DMS 273 (cell line): Measurements from ENCODE around the gene UBAP1L.
"Not testable (repeated sequence)": the region's sequence is repeated elsewhere in the genome, so short reads cannot be mapped to it uniquely, and the experiment has no call there.

Experiments used
- DNase-seq: peaks from one replicate; lab custom pipeline; 2025; ENCODE audit not compliant: unreplicated experiment; lab: John Stamatoyannopoulos, UW

The UBAP1L gene

DNA sequence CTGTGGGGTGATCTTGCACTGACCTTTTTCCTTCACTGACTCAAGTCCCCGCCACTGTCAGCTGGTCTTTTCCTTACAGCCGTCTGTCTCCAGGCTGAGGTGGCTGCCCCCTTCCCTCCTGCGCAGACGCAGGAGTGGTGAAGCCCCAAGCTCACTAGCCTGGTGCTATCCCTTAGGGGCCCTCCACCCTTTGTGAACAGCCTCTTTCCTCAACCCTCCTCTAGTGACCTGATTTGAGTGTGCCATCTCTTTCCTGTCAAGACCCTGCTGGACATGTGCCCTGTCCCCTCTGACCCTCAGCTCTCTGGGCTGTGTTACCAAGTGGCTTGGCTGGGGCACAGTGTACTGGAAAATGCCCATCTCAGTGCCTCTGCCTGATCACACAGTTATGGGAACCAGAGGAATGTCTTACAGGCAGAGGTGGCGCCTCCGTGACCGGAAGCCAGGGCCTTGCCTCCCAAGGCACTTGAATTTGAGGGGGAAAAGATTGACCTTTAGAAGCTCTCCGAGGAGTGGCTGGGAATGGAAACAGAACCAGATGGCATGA, 29.7 kb downstream of the UBAP1L start:
- no peak for DNase-seq

DNA sequence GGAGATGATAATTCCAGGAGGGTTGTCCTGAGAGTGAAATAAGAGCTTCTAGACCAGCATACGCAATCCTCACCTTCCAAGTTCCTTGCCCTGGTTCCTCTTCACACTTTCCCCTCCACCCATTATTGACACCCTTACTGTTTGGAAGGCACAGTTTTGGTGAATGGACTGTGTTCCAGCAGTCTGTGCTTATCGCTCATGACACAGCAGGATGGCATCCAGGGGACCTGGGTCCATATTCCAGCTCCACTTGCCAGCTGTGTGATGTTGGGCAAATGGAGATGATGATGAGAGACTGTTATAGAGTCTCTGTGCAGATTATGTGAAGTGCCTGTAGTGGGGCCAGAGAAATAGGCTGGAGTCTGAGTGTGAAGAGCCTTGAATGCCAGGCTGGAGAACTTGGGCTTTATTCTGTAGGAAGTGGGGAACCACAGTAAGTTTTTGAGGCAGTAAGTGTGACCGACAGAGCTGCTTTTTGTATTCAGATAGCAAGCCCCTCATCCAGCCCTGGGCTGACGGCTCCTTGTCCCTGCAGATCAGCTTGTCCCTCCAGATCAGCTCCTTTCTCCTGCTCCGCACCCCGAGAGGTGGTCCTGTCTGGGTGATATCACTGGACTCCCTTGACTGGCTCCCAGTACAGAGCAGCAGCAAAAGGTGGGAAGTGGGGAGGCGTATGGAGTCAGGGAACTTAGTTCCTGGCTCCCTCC, 30.3 kb downstream of the UBAP1L start:
- DNase-seq = no peak

- DNase-seq = no peak
Measured at GRCh38 chr15:65083262-65083701, 31.7 kb downstream of the UBAP1L start.

DNA sequence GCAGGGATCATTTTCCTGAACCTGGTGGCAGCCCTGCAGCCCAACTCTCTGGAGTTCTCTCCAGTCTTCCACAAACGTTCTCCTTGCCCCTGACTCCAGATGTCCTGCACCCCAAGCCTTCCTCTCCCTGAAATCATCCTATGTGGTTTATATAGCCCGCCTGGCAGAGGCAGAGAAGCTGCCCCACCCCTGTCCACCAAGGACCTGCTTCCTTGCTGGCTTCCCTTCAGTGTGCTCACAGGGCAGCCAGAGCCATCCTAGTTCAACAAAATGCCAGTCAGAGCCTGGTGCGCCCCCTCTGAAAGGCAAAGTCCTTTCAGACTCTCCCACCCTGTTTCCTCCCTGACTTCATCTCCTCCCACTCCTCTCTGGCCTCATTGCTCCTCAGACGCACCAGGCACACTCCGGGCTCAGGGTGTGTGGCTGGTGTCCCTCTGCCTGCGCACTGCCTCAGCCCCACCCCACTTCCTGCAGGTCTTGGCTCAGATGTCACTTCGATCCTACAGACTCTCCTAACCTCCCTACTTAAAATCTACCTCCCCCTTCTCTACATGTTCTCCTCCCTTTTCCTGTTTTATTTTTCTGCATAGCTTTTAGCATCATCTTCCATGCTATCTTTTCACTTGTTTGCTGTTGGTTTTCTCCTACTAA, 32.6 kb downstream of the UBAP1L start:
- no peak for DNase-seq

DNA sequence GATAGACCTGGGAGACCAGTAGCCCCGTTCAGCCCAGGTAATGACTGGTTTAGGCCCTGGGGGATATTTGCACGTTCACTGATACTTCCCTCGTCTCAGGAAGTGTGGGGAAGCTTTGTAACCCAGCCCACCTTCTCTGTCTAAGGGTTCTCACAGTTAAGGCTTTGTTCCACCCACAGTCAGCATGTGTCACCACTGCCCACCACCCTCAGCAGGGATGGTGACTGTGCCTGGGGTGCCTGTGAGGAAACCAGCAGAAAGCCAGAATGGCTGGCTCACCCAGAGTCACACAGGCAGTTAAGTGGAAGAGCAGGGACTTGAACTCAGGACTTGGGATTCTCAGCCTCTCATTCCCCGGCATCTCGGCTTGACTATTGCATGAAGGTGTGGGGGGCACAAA, 33.2 kb downstream of the UBAP1L start:
- DNase-seq = no peak

- DNase-seq = no peak
Measured at GRCh38 chr15:65081270-65081669, 33.7 kb downstream of the UBAP1L start.

- DNase-seq = no peak
Measured at GRCh38 chr15:65079580-65079979, 35.4 kb downstream of the UBAP1L start.

- DNase-seq = no peak
Measured at GRCh38 chr15:65077981-65078352, 37.0 kb downstream of the UBAP1L start.

GRCh38 chr15:65077291-65077980, 37.6 kb downstream of the UBAP1L start:
- DNase-seq = no peak

GRCh38 chr15:65076486-65077290, 38.3 kb downstream of the UBAP1L start, which contains the start of gene KBTBD13:
TSS of gene KBTBD13 (plus strand) at chr15:65076746. CDS start at chr15:65076816, 70 bp downstream.
- DNase-seq = no peak

- not testable (repeated sequence) for DNase-seq
Measured at GRCh38 chr15:65075607-65076395, 39.2 kb downstream of the UBAP1L start.

DNA sequence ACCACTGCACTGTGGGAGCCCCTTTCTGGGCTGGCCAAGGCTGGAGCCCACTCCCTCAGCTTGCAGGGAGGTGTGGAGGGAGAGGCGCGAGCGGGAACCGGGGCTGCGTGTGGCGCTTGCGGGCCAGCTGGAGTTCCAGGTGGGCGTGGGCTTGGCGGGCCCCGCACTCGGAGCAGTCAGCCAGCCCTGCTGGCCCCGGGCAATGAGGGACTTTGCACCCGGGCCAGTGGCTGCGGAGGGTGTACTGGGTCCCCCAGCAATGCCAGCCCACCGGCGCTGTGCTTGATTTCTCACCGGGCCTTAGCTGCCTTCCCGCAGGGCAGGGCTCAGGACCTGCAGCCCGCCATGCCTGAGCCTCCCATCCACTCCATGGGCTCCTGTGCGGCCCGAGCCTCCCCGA, 40.1 kb downstream of the UBAP1L start:
- not testable (repeated sequence) for DNase-seq

GRCh38 chr15:65072617-65073016, 42.4 kb downstream of the UBAP1L start:
- no peak for DNase-seq

DNA sequence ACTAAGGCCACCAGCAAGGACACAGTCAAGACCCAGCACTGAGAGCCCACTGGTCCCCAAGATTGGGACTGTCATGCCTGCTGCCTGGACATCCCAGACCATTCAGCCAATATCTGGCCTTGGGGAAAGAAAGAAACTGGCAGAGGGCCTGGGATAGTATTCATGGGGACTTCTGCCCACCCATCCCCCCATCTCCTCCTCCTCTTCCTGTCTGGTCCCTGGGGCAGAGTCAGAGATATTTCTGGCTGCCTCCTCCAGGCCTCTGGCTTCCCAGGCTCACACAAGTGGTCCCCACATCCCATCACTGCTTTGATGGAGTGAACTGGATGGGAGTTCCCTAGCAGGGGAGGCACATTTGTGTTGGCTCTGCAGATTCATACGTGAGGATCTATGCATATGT, 43.0 kb downstream of the UBAP1L start:
- DNase-seq = no peak

DNA sequence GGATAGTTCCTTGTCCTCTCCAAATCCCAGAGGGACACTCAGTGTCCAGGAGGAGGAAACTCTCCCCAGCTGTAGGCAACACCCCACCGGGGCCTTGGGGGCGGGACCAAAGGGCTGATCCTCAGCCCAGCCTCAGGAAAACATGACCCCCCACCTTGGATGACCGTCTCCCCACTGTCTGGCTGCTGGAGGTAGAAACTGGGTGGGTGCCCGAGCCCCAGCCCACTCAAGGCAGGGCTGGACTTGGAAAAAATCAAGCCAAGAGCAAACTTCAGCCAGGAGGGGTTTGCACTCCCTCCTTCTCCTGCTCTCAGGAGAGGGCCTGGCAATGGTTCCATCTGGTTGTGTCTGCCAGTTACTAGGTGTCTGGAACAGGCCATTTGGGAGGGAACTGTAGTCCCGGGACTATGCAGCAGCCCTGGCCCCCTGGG, 43.6 kb downstream of the UBAP1L start:
- peak; percentile 52 for DNase-seq

GRCh38 chr15:65069779-65070546, 45.0 kb downstream of the UBAP1L start:
- DNase-seq = no peak

GRCh38 chr15:65069179-65069578, 45.8 kb downstream of the UBAP1L start:
- DNase-seq = no peak

GRCh38 chr15:65068403-65068788, 46.6 kb downstream of the UBAP1L start:
- no peak for DNase-seq

DNA sequence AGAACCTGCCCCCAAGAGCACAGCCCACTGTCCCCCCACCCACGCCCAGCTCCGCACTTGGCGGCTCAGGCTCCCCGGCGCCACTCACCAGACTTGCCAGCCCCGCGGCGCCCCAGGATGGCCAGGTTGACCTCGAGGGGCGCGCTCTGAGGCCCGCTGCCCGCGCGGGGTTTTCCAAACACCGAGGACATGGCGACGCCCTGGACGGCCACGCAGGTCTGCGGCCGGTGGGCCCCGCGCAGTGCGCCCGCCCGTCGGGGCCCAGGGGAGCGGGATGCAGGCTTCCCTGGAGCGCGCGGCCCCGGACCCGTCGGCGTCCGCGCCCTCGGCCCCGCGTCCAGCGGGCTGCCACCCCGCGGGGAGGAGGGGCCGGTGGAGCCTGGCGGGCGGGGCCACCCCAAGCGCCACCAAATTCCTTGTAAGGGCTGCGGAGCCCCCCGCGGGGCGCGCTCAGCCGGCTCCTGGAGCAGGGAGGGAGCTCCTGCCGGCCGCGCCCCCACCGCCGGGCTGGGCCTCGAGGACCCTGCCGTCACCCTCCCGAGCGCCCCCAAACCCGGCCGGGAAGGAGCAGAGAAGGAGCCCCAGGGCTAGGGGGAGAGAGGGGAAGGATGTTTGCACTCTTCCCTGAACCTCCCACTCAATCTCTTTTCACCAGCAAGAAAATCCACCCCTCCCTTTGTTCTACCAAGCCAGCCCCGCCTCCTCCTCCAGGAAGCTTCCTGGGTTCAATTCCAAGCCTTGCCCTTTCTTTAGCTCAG, 47.2 kb downstream of the UBAP1L start, which contains the start of gene RASL12:
Gene RASL12, minus strand, starts transcription at position 347 of the 758 bp plus-strand sequence. Its CDS starts 156 bp downstream, at position 191.
- DNase-seq = no peak
